Measurements from ENCODE around the gene DLX3.
A peak's percentile ranks its signal among the peaks of the same experiment; 100 is the strongest.

Gene DLX3

DNA sequence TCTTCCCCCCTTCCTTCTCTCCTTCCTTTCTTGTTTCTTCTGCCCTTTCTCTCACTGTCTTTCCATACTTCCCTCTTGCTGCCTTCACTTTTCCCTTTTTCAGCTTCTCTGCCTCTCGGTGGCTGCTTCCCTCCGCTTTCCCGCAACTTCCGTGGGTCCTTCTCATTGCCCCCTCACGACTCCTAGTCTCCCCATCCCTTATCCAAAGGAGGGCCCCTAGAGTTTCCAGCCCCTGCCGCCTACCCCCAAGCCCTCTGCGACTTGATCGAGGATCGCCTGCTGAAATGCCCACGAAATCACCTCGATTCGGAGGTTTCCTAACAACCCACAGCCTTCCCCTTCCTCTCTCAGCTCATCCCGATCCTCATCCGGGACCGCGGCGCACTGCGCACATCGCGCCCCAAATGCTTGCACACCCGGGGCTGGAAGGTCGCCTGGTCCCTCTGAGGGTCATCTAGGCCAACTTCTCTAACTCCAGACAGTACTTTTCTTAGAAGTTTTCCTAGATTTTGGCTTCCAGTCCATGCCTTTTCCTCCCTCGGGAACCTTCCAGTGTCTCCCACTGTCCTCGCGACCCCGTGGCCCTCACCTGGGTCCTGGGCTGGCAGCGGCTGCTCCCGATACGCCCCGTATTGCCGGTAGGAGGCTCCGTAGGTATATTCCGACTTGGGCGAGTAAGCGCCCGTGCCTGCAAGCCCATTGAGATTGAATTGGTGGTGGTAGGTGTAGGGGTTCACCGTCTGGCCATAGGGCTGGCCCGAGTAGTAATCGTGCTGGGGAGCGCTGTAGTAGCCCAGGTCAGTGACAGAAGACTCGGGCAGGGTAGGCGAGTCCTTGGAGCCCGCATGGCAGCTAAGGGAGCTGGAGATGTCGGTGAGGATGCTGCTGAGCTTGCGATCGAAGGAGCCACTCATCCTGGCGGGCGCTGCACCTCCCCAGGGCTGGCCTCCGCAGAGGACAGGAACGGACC, 654 bp downstream of the DLX3 start:
- TF ChIP-seq ZFP3 (CRISPR knock-in tag; IDR thresholded peaks at IDR 0.05) (no peak), ZFP30 (CRISPR knock-in tag; IDR thresholded peaks at IDR 0.05) (no peak), PPARA (CRISPR knock-in tag; IDR thresholded peaks at IDR 0.05; ENCODE audit: borderline replicate concordance) (no peak), ARNTL (CRISPR knock-in tag; IDR thresholded peaks at IDR 0.05; ENCODE audit: borderline replicate concordance, low read depth) (no peak), RARB (CRISPR knock-in tag; IDR thresholded peaks at IDR 0.05) (no peak), CREB5 (CRISPR knock-in tag; IDR thresholded peaks at IDR 0.05; ENCODE audit: low read depth) (no peak), ESRRG (CRISPR knock-in tag; IDR thresholded peaks at IDR 0.05) (no peak), CSDC2 (CRISPR knock-in tag; IDR thresholded peaks at IDR 0.05) (no peak), SNAI2 (CRISPR knock-in tag; IDR thresholded peaks at IDR 0.05) (no peak), ISL1 (CRISPR knock-in tag; IDR thresholded peaks at IDR 0.05) (no peak), TOX (CRISPR knock-in tag; IDR thresholded peaks at IDR 0.05; ENCODE audit: borderline replicate concordance) (no peak), ZNF8 (CRISPR knock-in tag; IDR thresholded peaks at IDR 0.05) (no peak), ZNF565 (CRISPR knock-in tag; conservative IDR thresholded peaks at IDR 0.05; ENCODE audit: low read depth) (no peak), PATZ1 (CRISPR knock-in tag; IDR thresholded peaks at IDR 0.05; ENCODE audit: borderline replicate concordance) (no peak), ZC3H10 (CRISPR knock-in tag; IDR thresholded peaks at IDR 0.05) (no peak), TCF4 (CRISPR knock-in tag; IDR thresholded peaks at IDR 0.05; ENCODE audit: borderline replicate concordance) (no peak), OSR1 (CRISPR knock-in tag; IDR thresholded peaks at IDR 0.05) (no peak)
- TF ChIP-seq, protein P1, sequence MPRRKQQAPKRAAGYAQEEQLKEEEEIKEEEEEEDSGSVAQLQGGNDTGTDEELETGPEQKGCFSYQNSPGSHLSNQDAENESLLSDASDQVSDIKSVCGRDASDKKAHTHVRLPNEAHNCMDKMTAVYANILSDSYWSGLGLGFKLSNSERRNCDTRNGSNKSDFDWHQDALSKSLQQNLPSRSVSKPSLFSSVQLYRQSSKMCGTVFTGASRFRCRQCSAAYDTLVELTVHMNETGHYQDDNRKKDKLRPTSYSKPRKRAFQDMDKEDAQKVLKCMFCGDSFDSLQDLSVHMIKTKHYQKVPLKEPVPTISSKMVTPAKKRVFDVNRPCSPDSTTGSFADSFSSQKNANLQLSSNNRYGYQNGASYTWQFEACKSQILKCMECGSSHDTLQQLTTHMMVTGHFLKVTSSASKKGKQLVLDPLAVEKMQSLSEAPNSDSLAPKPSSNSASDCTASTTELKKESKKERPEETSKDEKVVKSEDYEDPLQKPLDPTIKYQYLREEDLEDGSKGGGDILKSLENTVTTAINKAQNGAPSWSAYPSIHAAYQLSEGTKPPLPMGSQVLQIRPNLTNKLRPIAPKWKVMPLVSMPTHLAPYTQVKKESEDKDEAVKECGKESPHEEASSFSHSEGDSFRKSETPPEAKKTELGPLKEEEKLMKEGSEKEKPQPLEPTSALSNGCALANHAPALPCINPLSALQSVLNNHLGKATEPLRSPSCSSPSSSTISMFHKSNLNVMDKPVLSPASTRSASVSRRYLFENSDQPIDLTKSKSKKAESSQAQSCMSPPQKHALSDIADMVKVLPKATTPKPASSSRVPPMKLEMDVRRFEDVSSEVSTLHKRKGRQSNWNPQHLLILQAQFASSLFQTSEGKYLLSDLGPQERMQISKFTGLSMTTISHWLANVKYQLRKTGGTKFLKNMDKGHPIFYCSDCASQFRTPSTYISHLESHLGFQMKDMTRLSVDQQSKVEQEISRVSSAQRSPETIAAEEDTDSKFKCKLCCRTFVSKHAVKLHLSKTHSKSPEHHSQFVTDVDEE (CRISPR knock-in tag; IDR thresholded peaks at IDR 0.05), result no peak
- TF ChIP-seq, protein P2, sequence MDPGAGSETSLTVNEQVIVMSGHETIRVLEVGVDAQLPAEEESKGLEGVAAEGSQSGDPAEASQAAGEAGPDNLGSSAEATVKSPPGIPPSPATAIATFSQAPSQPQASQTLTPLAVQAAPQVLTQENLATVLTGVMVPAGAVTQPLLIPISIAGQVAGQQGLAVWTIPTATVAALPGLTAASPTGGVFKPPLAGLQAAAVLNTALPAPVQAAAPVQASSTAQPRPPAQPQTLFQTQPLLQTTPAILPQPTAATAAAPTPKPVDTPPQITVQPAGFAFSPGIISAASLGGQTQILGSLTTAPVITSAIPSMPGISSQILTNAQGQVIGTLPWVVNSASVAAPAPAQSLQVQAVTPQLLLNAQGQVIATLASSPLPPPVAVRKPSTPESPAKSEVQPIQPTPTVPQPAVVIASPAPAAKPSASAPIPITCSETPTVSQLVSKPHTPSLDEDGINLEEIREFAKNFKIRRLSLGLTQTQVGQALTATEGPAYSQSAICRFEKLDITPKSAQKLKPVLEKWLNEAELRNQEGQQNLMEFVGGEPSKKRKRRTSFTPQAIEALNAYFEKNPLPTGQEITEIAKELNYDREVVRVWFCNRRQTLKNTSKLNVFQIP (CRISPR knock-in tag; IDR thresholded peaks at IDR 0.05; ENCODE audit: borderline replicate concordance, low read depth), result no peak
- ATAC-seq, result no peak

DNA sequence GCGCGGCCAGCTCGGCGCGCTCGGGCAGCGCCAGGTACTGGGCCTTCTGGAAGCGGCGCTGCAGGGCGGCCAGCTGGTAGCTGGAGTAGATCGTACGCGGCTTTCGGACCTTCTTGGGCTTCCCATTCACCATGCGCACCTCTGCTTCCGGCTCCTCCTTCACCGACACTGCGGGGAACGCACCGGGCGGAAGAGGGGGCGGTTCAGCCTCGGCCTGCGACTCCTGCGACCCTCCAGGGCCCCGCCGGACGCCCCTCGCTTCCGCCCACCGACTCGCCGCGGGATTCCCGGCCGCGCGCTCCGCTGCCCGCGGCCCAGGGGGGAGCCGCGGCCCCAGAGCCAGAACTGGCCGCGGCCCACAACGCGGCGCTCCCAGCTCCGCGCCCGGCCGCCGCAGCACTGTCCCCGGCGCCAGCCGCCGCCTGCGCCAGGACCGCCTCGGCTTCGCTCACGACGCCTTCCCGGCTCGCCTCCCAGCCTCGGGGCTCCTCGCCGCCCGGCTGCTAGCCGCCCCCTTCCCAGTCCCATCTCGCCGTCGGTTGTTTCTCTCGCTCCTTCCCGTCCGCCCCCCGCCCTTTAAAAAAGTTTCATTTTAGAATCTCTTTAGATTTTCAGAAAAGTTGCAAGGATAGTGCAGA, 1.5 kb downstream of the DLX3 start:
- ATAC-seq, result peak; percentile 14
- TF ChIP-seq, protein P2 (CRISPR knock-in tag; IDR thresholded peaks at IDR 0.05; ENCODE audit: borderline replicate concordance, low read depth), result no peak
- no peak for TF ChIP-seq PPARA (CRISPR knock-in tag; IDR thresholded peaks at IDR 0.05; ENCODE audit: borderline replicate concordance)
